ENCODE results near the gene CORIN. TPM values are rescaled to one million over a fixed set of nuclear protein-coding genes. Genes with fewer than 3 reads are reported as not detected.
"Not testable (repeated sequence)": the region's sequence is repeated elsewhere in the genome, so short reads cannot be mapped to it uniquely, and the experiment has no call there.

Gene CORIN
- polyA plus RNA-seq, 1 donor (not counting 4 experiments of a cell fraction or from before 2014, with no cell fraction given), result 0.14 TPM

- H3K4me2 ChIP-seq (ENCODE audit: control insufficient read depth, extremely low read depth, insufficient read depth, low read depth, low read length), result no peak overlapping the region
- no peaks in the 10 kb centered on the region for H3K4me1 ChIP-seq (ENCODE audit: control insufficient read depth, extremely low read depth, insufficient read depth, low read length)
- no peaks in the 10 kb centered on the region for H4K20me1 ChIP-seq (ENCODE audit: control insufficient read depth, extremely low read depth, insufficient read depth, low read length)
- TF ChIP-seq CTCF (optimal IDR thresholded peaks at IDR 0.05 in 1 of 3, IDR thresholded peaks at IDR 0.05 in 1 of 3, conservative IDR thresholded peaks at IDR 0.05 in 1 of 3; ENCODE audit: extremely low read depth in 1 of 3, insufficient read depth in 2 of 3, low read length in 3 of 3) (no peak), EZH2 (IDR thresholded peaks at IDR 0.05; ENCODE audit: low read length) (no peak)
- H3K79me2 ChIP-seq (ENCODE audit: control insufficient read depth, insufficient read depth, low read length), result no peaks in the 10 kb centered on the region
- no peaks in the 10 kb centered on the region for H3K9me1 ChIP-seq (ENCODE audit: control insufficient read depth, extremely low read depth, insufficient read depth, low read length)
- FAIRE-seq (no peak), DNase-seq (ENCODE audit: low read depth, low spot score) (no peak)
- H3K27me3 ChIP-seq (ENCODE audit: control insufficient read depth, extremely low read depth, insufficient read depth, low read length), result no peaks in the 10 kb centered on the region
- H3K9ac ChIP-seq (ENCODE audit: control insufficient read depth, extremely low read depth, insufficient read depth, low read length), result no peak overlapping the region
- no peaks in the 10 kb centered on the region for H3K9me3 ChIP-seq (ENCODE audit: control insufficient read depth, low read depth, low read length)
- no peak overlapping the region for H3K27ac ChIP-seq (ENCODE audit: control insufficient read depth, insufficient read depth, low read length)
- H3K4me3 ChIP-seq (ENCODE audit: control insufficient read depth in 2 of 3, extremely low read depth in 1 of 3, insufficient read depth in 2 of 3, low read depth in 1 of 3, low read length in 3 of 3), result no peak overlapping the region
- no peaks in the 10 kb centered on the region for H3K36me3 ChIP-seq (ENCODE audit: control insufficient read depth in 2 of 2, extremely low read depth in 1 of 2, insufficient read depth in 2 of 2, low read length in 2 of 2)
- H2AFZ ChIP-seq (ENCODE audit: control insufficient read depth, low read length), result no peak overlapping the region
- dilution Hi-C loops (cut with MboI; ENCODE audit: extremely low pct_ligation_motif_present, low sequenced_read_pairs), result no loop called here
Measured at GRCh38 chr4:47774079-47774478, 63.8 kb downstream of the CORIN start.

GRCh38 chr4:47771020-47771419, 66.8 kb downstream of the CORIN start:
- dilution Hi-C loops (cut with MboI; ENCODE audit: extremely low pct_ligation_motif_present, low sequenced_read_pairs), result no loop called here
- H3K4me3 ChIP-seq (ENCODE audit: control insufficient read depth in 2 of 3, extremely low read depth in 1 of 3, insufficient read depth in 2 of 3, low read depth in 1 of 3, low read length in 3 of 3), result no peak overlapping the region
- FAIRE-seq (no peak), DNase-seq (ENCODE audit: low read depth, low spot score) (no peak)
- no peak overlapping the region for H2AFZ ChIP-seq (ENCODE audit: control insufficient read depth, low read length)
- no peaks in the 10 kb centered on the region for H3K9me1 ChIP-seq (ENCODE audit: control insufficient read depth, extremely low read depth, insufficient read depth, low read length)
- H3K9me3 ChIP-seq (ENCODE audit: control insufficient read depth, low read depth, low read length), result no peaks in the 10 kb centered on the region
- no peak overlapping the region for H3K4me2 ChIP-seq (ENCODE audit: control insufficient read depth, extremely low read depth, insufficient read depth, low read depth, low read length)
- no peak overlapping the region for H3K27ac ChIP-seq (ENCODE audit: control insufficient read depth, insufficient read depth, low read length)
- H3K9ac ChIP-seq (ENCODE audit: control insufficient read depth, extremely low read depth, insufficient read depth, low read length), result no peak overlapping the region
- no peaks in the 10 kb centered on the region for H3K36me3 ChIP-seq (ENCODE audit: control insufficient read depth in 2 of 2, extremely low read depth in 1 of 2, insufficient read depth in 2 of 2, low read length in 2 of 2)
- no peaks in the 10 kb centered on the region for H3K79me2 ChIP-seq (ENCODE audit: control insufficient read depth, insufficient read depth, low read length)
- TF ChIP-seq CTCF (optimal IDR thresholded peaks at IDR 0.05 in 1 of 3, IDR thresholded peaks at IDR 0.05 in 1 of 3, conservative IDR thresholded peaks at IDR 0.05 in 1 of 3; ENCODE audit: extremely low read depth in 1 of 3, insufficient read depth in 2 of 3, low read length in 3 of 3) (no peak), EZH2 (IDR thresholded peaks at IDR 0.05; ENCODE audit: low read length) (no peak)
- no peaks in the 10 kb centered on the region for H3K27me3 ChIP-seq (ENCODE audit: control insufficient read depth, extremely low read depth, insufficient read depth, low read length)
- H3K4me1 ChIP-seq (ENCODE audit: control insufficient read depth, extremely low read depth, insufficient read depth, low read length), result no peaks in the 10 kb centered on the region
- H4K20me1 ChIP-seq (ENCODE audit: control insufficient read depth, extremely low read depth, insufficient read depth, low read length), result no peaks in the 10 kb centered on the region

- H4K20me1 ChIP-seq (ENCODE audit: control insufficient read depth, extremely low read depth, insufficient read depth, low read length); DNase-seq (ENCODE audit: low read depth, low spot score); H3K36me3 ChIP-seq (ENCODE audit: control insufficient read depth in 2 of 2, extremely low read depth in 1 of 2, insufficient read depth in 2 of 2, low read length in 2 of 2); H3K9me3 ChIP-seq (ENCODE audit: control insufficient read depth, low read depth, low read length); dilution Hi-C loops (cut with MboI; ENCODE audit: extremely low pct_ligation_motif_present, low sequenced_read_pairs); FAIRE-seq; H3K9me1 ChIP-seq (ENCODE audit: control insufficient read depth, extremely low read depth, insufficient read depth, low read length); H2AFZ ChIP-seq (ENCODE audit: control insufficient read depth, low read length); H3K27ac ChIP-seq (ENCODE audit: control insufficient read depth, insufficient read depth, low read length); H3K27me3 ChIP-seq (ENCODE audit: control insufficient read depth, extremely low read depth, insufficient read depth, low read length); H3K4me1 ChIP-seq (ENCODE audit: control insufficient read depth, extremely low read depth, insufficient read depth, low read length); H3K4me2 ChIP-seq (ENCODE audit: control insufficient read depth, extremely low read depth, insufficient read depth, low read depth, low read length); H3K79me2 ChIP-seq (ENCODE audit: control insufficient read depth, insufficient read depth, low read length); H3K4me3 ChIP-seq (ENCODE audit: control insufficient read depth in 2 of 3, extremely low read depth in 1 of 3, insufficient read depth in 2 of 3, low read depth in 1 of 3, low read length in 3 of 3); H3K9ac ChIP-seq (ENCODE audit: control insufficient read depth, extremely low read depth, insufficient read depth, low read length): not testable (repeated sequence)
Measured at GRCh38 chr4:47767956-47768355, 69.9 kb downstream of the CORIN start.

Data from keratinocyte (primary cell).